Measurements from ENCODE around the gene TGM5. TPM values are rescaled to one million over a fixed set of nuclear protein-coding genes. Genes with fewer than 3 reads are reported as not detected.

Gene TGM5
- total and polyA plus RNA-seq, 8 donors, result not detected

DNA sequence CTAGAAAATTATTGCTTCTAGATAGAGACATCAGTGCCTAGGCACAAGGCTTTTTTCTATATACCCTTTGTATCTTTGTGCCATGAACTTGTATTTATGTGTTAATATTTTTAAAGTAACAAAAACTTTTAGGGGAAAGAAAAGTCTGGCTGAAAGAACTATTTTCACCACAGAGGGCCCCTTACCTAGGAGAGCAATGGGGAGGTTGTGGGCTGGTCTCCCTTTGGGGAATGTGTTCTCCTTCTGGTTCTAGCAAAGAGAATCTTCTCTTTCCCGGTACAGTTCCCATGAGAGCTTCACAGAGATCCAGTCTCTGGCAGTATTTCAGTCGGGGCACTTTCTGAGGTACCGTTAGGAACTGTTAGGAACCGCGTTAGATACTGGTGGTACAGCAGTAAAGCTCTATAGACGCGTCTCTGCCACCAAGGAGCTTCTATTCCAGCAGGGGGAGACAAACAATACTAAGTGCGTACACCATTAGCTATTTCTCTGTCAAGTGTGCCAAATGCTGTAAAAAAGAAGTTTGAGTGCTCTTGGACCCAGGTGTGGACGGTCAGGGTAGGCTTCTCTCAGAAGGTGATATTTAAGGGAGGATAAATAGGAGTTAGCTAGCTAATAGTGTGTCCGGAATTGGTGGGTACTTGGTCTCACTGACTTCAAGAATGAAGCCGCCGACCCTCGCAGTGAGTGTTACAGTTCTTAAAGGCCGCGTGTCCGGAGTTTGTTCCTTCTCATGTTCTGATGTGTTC, 41.4 kb downstream of the TGM5 start:
- Histone ChIP-seq H3K27me3 (no peaks in the 10 kb centered on the region), H3K4me1 (no peaks in the 10 kb centered on the region), H3K27ac (no peak overlapping the region), H3K36me3 (no peaks in the 10 kb centered on the region), H3K9me3 (no peaks in the 10 kb centered on the region), H3K4me3 (no peak overlapping the region)
- ATAC-seq (peak; percentile 94), DNase-seq (peak in 2 of 4 donors; percentile 27 to 60)
- intact Hi-C loops (cut with DNase I), result loop anchor here in 1 of 2 donors (10.0 kb wide), 1 partner anchor 49 kb away; no protein-coding TSS in a partner anchor
- TF ChIP-seq, protein P1, sequence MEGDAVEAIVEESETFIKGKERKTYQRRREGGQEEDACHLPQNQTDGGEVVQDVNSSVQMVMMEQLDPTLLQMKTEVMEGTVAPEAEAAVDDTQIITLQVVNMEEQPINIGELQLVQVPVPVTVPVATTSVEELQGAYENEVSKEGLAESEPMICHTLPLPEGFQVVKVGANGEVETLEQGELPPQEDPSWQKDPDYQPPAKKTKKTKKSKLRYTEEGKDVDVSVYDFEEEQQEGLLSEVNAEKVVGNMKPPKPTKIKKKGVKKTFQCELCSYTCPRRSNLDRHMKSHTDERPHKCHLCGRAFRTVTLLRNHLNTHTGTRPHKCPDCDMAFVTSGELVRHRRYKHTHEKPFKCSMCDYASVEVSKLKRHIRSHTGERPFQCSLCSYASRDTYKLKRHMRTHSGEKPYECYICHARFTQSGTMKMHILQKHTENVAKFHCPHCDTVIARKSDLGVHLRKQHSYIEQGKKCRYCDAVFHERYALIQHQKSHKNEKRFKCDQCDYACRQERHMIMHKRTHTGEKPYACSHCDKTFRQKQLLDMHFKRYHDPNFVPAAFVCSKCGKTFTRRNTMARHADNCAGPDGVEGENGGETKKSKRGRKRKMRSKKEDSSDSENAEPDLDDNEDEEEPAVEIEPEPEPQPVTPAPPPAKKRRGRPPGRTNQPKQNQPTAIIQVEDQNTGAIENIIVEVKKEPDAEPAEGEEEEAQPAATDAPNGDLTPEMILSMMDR (IDR thresholded peaks at IDR 0.05), result peak; percentile 64 to 65

DNA sequence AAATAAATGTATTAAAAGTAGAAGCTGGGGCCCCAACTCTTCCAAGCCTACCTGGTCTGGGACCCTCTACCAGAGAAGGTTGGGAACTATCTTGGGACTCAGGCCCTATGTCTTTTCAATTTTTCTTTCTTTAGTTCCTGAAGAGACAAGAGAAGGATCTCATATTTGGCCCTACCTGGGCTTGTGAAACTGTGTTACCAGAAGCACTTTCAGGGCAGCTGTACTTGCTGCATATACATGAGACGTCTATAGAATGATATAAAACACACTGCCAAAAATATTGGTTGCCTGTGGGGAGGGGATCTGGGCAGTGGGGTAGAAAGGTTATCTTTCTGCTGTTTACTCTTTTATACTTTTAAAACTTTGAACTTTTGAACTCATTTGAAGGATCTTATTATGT, 45.3 kb downstream of the TGM5 start:
- Histone ChIP-seq H3K4me3 (no peak overlapping the region), H3K27me3 (no peaks in the 10 kb centered on the region), H3K9me3 (no peaks in the 10 kb centered on the region), H3K4me1 (no peaks in the 10 kb centered on the region), H3K27ac (no peak overlapping the region), H3K36me3 (no peaks in the 10 kb centered on the region)
- intact Hi-C loops (cut with DNase I), result loop anchor here in 1 of 2 donors (10.0 kb wide), 1 partner anchor 53 kb away; no protein-coding TSS in a partner anchor
- DNase-seq (no peak), ATAC-seq (no peak)
- TF ChIP-seq, protein P1 (IDR thresholded peaks at IDR 0.05), result no peak

DNA sequence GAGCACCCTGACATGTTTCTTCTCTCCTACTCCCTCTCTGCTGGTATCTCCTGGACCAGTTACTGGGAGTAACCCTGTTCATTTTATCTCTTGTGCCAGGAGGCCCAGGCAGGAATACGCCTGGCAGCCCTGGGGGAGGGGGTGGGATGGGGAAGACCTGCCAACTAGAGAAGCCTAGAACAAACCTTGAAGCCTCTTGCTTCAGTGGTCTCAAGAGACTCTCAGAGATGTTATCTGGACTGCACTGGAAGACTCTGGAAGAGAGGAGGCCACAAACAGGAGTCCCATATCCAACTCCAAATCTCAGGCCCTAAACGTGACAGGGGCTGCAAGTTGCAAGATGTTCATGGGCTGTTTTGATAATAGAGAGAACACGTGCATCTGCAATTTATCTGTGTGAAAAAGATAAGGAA, 45.7 kb downstream of the TGM5 start, which contains the start of gene EPB42:
Gene EPB42, minus strand, starts transcription at position 28 of the 413 bp plus-strand sequence. CDS start 193 bp downstream, outside the sequence.
- ATAC-seq (no peak), DNase-seq (no peak)
- H3K36me3 ChIP-seq, result no peaks in the 10 kb centered on the region
- H3K4me3 ChIP-seq, result no peak within 1 kb of the TSS
- TF ChIP-seq, protein P1 (IDR thresholded peaks at IDR 0.05), result no peak
- H3K4me1 ChIP-seq, result no peaks in the 10 kb centered on the region
- intact Hi-C loops (cut with DNase I), result loop anchor here in 1 of 2 donors (10.0 kb wide), 1 partner anchor 54 kb away; no protein-coding TSS in a partner anchor
- H3K27ac ChIP-seq, result no peak within 1 kb of the TSS
- no peaks in the 10 kb centered on the region for H3K9me3 ChIP-seq
- H3K27me3 ChIP-seq, result no peaks in the 10 kb centered on the region

DNA sequence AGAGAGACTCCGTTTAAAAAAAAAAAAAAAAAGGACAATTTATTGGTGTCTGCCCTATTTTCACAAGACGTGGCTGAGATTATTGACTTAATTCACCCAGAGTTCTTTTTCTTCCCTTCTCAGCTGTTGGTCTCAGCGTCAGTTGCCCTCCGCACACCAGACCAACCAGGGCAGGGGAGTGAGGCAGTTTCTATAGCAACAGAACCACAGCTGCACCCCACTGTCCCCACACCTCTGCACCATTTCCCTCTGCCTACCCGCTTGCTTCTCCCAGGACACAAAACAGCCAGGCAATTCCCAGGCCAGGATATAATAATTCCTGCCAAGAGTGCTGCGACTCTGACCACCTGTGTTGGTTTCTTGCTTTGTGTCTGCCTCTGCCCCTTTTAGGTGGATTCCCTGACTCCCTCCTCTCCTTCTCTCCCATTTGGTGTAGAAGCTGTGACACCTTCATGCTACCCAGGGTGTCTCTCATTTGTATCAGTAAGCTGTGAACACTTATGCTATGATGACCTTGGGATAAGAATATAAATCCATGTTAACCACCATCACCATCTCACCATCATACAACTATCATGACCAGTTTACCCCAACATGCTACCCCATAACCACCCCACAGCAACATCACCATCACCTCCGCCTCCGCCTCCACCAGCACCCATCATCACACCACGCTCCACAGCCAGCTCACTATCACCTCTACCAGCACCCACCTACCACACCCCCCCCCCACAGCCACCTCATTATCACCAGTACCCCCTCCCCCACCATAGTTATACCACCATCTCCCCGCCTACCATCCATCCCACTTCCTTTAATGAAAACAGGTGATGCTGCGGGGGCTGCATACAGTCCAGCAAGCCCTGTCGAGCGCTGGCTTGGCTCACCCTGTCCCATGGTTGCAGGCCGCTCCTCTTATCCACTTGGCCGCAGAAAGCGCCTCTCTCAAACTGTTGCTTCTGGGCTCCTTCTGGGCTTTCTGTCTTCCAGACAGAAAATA, 46.5 kb downstream of the TGM5 start:
- ATAC-seq, result no peak
- TF ChIP-seq, protein P1 (IDR thresholded peaks at IDR 0.05), result no peak
- Histone ChIP-seq H3K4me3 (no peak overlapping the region), H3K4me1 (no peaks in the 10 kb centered on the region), H3K36me3 (no peaks in the 10 kb centered on the region), H3K9me3 (no peaks in the 10 kb centered on the region), H3K27me3 (no peaks in the 10 kb centered on the region), H3K27ac (no peak overlapping the region)
- intact Hi-C loops (cut with DNase I), result loop anchor here in 1 of 2 donors (10.0 kb wide), 1 partner anchor 55 kb away; no protein-coding TSS in a partner anchor
- DNase-seq, result no peak
